Posterior vena cava (tissue), 2 donors: ENCODE data around the gene FMC1. TPM values are rescaled to one million over a fixed set of nuclear protein-coding genes. Genes with fewer than 3 reads are reported as not detected.
"Not testable (repeated sequence)": the region's sequence is repeated elsewhere in the genome, so short reads cannot be mapped to it uniquely, and the experiment has no call there.

Experiments
- DNase-seq: peaks from one replicate; pipeline ENCODE4 v3.0.0-alpha.2; 2020; ENCODE audit warnings: low spot score
- intact Hi-C, 2 donors: fragments of 100-400 bp; cut with DNase I; formaldehyde crosslinking; loops; one replicate each; pipeline versions ENCODE4 v1.14.1 to v1.14.2; 2022 to 2023
- total RNA-seq, 2 donors: library from RNA; stranded (reverse); fragmentation: NEBNext Ultra II Directional; extraction: Animal tissue kit (Norgen Biotek cat#: 25700); gene quantifications; one replicate each; pipeline ENCODE4 v1.2.1, GENCODE V29; 2021
- donor health status: DM: yes; HTN: yes; CAD: no.
- donor health status: DM: yes; HTN: yes; CAD: no.

The FMC1 gene
- total RNA-seq, 2 donors from 2014 or later = 7.9 to 12.8 TPM

DNA sequence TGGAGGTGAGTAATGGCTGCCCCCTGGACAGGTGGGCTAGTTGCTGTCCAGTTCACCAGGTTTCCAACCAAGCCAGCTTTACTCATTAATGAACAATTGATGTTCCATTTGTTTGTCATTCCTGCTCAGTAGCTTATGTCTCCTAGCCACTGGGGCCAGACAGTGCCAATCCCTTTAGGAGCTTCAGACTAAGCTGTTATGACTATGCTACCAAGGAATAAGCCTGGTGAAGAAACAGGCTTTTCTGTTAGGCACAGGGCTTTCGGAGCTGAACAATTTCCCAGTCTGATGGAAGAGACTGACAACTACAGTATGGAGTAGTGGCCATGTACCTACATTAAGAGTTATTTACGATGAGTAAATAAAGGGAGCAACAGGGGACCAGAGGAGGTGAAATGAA lies 2.1 kb upstream of the FMC1 start:
- intact Hi-C loops = no loop called here

DNA sequence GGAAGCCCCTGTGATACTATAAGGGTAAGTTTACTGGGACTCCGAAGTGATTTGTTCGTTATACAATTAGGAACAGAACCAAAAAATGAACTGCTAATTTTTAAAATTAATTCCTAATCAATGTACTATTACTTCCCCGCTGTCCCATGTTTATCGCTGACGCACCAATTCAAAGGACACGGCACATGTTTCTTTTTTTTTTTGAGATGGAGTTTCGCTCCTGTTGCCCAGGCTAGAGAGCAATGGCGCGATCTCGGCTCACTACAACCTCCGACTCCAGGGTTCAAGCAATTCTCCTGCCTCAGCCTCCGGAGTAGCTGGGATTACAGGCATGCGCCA lies 1.5 kb upstream of the FMC1 start:
- intact Hi-C loops = loop anchor here in 1 of 2 donors (2.0 kb wide), 1 partner anchor 21 kb away; no protein-coding TSS in a partner anchor
- no peak for DNase-seq

More for the DNA sequence above, 2.1 kb upstream of the FMC1 start:
- DNase-seq = no peak

- DNase-seq = peak; percentile 99
- intact Hi-C loops = loop anchor here in 1 of 2 donors (2.0 kb wide), 1 partner anchor 21 kb away; no protein-coding TSS in a partner anchor
Observed at GRCh38 chr7:139340037-139340807, 915 bp upstream of the FMC1 start.

- intact Hi-C loops = loop anchor here in 1 of 2 donors (2.0 kb wide), 1 partner anchor 20 kb away; no protein-coding TSS in a partner anchor
- peak; percentile 93 for DNase-seq
Observed at GRCh38 chr7:139340808-139341057, 404 bp upstream of the FMC1 start.

- intact Hi-C loops = loop anchor here in 1 of 2 donors (2.0 kb wide), 1 partner anchor 19 kb away; no protein-coding TSS in a partner anchor
Observed at GRCh38 chr7:139341776-139342226, 664 bp downstream of the FMC1 start.

DNA sequence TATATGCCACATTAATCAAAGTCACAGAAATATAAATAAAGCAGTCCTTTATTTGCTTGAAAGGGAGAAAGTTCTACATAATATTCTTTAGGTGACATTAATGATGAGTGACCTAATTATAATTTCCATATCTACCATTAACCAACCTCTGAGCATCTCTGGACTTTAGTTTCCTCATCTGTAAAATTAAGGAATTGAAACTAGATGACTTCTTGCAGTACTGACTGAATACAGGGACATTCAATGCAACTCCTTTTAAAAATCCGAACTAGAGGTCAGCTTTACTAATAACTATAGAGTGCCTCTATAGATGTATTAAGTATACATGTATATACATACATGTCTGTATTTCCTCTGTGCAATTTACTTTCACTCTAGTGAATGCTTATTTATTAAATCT lies 3.9 kb downstream of the FMC1 start:
- DNase-seq = no peak
- intact Hi-C loops = no loop called here

More at GRCh38 chr7:139341776-139342226, 664 bp downstream of the FMC1 start:
- DNase-seq = no peak

DNA sequence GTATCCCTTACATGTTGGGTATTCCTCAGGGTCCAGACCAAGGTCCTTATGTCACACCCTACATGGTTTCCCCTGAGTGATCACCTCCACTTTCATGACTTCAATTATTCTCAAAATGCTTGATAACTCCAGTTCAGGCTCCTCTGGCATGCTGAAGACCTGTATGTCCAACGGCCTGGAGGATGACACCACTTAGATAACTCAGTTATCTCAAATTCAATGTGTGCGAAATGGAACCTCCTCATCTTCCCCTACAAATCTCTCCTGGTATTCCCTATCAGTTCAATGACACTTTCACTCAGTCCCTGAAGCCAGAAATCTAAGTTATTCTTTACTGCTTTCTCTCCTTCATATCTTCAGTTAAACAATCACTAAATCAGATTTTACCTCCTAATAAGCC lies 9.9 kb downstream of the FMC1 start:
- no peak for DNase-seq
- intact Hi-C loops = no loop called here

DNA sequence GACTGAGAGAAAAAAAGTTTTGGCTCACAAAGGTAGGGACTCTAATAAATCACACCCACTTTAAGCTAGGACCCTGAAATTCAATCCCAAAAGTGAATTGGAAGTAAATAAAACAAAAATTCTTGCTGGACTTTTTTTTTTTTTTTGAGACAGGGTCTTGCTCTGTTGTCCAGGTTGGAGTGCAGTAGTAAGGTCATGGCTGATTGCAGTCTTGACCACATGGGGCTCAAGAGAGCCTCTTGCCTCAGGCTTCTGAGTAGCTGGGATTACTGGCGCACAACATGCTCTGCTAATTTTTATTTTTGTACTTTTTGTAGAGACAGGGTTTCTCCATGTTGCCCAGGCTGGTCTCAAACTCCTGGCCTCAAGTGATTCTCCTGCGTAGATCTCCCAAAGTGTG lies 13.6 kb downstream of the FMC1 start:
- intact Hi-C loops = no loop called here

GRCh38 chr7:139355320-139355719 lies 14.2 kb downstream of the FMC1 start:
- intact Hi-C loops = no loop called here
- DNase-seq = no peak

More for the DNA sequence above, 13.6 kb downstream of the FMC1 start:
- no peak for DNase-seq

- intact Hi-C loops, DNase-seq: not testable (repeated sequence)
Observed at GRCh38 chr7:139357729-139358506, 16.8 kb downstream of the FMC1 start.

DNA sequence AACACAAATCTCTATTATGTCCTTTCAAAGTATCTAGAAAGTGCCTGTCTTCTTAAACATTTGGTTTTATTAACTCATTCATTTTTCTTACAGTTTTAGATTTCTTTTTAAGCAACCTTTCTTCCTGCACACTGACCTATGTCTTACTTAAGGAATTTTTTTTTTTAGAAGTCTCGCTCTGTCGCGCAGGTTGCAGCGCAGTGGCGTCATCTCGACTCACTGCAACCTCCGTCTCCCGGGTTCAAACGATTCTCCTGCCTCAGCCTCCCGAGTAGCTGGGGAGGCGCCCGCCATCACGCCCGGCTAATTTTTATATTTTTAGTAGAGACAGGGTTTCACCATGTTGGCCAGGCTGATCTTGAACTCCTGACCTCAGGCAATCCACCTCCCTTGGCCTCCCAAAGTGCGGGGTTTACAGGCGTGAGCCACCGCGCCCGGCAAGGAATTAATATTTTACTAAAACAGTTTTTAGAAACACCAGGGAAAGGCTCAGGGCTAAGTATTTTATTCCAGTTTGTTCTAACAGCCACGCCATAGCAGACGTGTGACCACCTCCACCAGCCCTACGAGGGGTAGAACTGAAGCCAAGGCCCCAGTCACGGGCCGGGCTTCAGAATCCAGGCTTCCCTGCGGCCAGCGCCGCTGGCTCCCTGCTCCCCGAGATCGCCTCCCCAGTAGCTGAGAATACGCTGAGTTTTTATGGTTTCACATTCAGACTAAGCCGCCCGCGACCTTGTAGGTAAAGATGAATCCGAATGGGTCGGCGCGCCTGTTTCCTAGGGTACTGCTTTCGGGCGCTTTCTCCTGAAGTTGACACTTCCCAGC lies 17.6 kb downstream of the FMC1 start:
- intact Hi-C loops = no loop called here
- peak; percentile 79 for DNase-seq

DNA sequence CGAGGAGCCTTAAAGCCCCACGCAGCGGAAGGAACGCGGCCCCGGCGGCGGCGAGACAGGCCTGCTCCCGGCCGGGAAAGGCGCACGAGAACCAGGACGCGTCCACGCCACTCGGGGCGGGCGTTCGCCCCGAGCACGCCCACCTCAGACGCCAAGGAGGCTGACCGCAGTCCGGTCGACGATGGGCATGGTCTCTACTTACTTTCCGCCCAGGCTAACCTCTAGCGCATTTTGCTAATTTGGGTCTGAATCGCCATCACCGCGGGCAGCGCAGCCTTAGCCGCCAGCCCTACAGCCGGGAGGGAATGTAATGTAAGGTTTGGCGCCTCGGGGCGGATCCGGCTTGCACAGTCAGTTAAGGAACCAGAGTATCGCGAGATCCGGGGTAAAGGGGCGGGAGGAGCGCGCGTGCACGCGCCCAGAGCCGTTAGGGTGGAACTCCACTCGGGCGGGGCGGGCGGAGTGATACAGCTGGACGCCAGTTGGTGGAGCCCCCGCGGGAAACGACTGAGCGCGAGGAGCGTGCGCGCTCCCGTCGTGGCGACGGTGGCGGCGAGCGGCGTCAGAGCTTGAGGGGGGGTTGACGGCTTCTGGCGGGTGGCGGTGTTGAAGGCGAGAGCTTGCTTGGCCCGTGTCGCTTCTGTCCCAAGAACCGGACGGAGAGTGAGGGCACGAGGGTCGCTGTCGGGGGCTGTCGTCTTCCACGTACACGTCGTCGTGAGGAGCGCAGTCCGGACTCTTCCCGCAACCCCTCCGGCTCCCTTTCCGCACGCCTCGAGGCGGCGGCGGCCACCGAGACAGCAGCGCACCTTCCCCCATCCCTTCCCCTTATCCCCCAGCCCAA lies 18.5 kb downstream of the FMC1 start, which contains the start of gene LUC7L2:
LUC7L2 (plus strand) TSS at position 529 of the 844 bp plus-strand sequence. CDS start 368 bp downstream, outside the sequence.
- DNase-seq = peak; percentile 100
- intact Hi-C loops = loop anchor here in 1 of 2 donors (2.0 kb wide), 1 partner anchor 19 kb away; the partner anchor contains the start of gene FMC1

DNA sequence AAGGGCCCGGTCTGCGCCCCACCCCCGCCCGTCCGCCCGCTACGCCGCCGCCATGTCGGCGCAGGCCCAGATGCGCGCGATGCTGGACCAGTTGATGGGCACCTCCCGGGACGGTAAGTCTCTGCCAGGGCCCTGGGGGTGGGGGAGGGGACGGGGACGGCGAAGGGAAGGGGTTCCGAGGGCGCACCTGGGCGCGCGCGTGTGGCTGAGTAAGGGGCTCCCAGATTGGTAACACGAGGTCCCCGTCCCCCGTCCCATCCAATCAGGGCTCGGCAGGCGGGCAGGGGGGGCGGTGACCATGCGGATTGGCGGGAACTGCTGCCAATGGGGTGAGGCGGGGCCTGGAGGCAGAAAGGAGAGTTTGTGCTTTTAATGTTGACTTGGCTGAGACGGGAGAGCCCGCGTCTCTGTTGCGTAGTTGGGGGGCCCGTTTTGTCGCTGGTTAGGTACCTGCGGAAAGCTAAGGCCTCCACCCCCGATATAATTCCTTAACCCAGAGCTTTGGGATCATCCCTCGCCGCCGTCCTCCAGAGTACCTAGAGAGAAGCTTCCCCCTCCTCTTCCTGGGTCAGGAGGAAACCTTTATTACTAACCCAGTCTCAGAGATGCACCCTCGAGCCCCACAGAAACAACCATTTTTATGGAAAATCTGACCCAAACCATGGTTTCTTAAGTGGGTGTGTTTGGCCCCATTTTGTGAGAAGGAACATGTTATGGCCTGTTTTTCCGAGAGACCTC lies 19.2 kb downstream of the FMC1 start:
- peak; percentile 99 for DNase-seq
- intact Hi-C loops = loop anchor here in 1 of 2 donors (2.0 kb wide), 1 partner anchor 20 kb away; the partner anchor contains the start of gene FMC1

DNA sequence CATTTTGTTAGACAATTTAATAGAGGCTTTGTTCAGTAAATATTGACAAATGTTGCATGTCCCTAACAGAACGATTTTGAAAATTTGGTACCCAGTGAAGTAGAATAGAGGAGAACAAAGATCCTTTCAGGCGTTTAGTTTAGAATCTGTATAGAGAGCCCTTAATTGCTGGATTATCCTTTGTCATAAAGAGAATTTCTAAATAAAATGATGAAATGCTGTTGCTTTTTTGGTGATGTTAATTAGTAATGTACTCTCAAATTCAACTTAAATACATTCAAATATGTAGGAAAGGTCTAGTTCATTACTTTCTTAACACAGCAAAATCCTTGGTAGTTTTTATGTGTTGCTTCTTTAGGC lies 19.8 kb downstream of the FMC1 start:
- DNase-seq = no peak
- intact Hi-C loops = loop anchor here in 1 of 2 donors (2.0 kb wide), 1 partner anchor 20 kb away; the partner anchor contains the start of gene FMC1

DNA sequence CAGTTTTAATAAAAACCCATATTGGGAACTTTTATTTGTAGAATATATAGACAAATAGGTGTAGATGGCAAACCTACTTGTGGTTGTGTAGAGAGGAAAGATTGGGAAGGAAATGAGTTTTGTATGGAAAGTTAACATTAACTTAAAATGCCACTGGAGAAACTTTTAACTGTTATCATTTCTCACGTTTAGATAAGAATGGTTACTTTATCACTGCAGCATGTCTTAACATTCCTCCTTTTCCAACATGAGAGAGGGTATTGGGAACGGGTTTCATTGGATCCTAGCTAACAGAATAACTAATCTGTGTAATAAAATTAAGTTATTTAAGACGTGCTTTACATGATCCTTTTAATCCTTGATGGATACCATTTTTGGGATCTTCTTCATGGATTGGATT lies 20.4 kb downstream of the FMC1 start:
- intact Hi-C loops = loop anchor here in 1 of 2 donors (2.0 kb wide), 1 partner anchor 21 kb away; the partner anchor contains the start of gene FMC1
- DNase-seq = no peak

DNA sequence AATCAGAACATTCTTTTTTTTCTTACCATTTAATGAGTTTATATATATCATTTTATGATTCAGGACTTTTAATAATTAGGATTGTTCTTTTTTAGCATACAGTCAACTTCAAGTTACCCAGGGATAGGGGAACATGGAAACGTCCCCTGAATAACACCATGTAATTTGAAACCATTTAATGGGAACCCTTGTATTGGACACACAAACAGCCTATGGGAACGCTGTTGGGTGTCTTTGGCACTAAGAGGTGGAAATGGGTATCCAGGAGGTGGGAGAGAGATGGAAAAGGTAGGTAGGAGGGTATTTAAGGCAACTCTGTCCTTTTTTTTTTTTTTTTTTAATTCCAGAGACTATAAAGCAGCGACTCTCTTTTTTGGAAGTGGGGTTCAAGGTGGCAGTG lies 21.2 kb downstream of the FMC1 start:
- no peak for DNase-seq
- intact Hi-C loops = no loop called here

- intact Hi-C loops = no loop called here
- no peak for DNase-seq
Observed at GRCh38 chr7:139362981-139363380, 21.8 kb downstream of the FMC1 start.

DNA sequence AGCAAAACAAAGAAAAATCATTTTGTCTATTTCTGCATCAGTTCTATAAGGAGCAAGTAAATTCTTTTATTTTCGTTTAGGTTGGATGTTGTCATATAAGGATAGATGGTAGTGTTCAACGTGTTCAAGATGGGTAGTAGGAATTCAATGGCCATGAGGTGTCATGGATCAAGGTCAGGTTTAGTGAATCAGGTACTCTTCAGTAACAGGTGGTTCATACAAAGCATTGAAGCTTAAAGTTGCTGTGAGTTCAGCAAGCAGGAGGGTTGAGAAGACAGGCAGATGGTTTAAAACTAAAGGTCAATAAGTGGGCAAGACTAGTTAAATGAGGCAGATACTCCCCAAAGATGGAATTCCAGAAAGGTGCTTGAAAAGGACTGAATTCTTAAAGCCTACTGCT lies 24.2 kb downstream of the FMC1 start:
- no peak for DNase-seq
- intact Hi-C loops = no loop called here
